NB4 (cell line): ENCODE data around the gene GNAT1.

Source experiments
- DNase-seq: peaks from one replicate; pipeline ENCODE4 v3.0.0; 2010; ENCODE audit warnings: low read depth
- H3K4me3 ChIP-seq: one replicate; pipeline ENCODE4 v1.5.1; 2011; ENCODE audit warnings: mild to moderate bottlenecking, low read depth, low read length, moderate library complexity
- CTCF ChIP-seq: IDR thresholded peaks from one replicate; pipeline ENCODE4 v1.5.1; 2012; ENCODE audit warnings: low read depth, low read length
- MAX ChIP-seq: IDR thresholded peaks from 2 replicates; pipeline ENCODE4 v1.6.1; 2011; ENCODE audit warnings: low read depth, low read length
- MYC ChIP-seq: IDR thresholded peaks from 2 replicates; pipeline ENCODE4 v1.6.1; 2011; ENCODE audit warnings: low read depth, low read length
- POLR2A ChIP-seq: IDR thresholded peaks from 2 replicates; pipeline ENCODE4 v1.6.1; 2011; ENCODE audit warnings: mild to moderate bottlenecking; ENCODE audit not compliant: insufficient read length; ENCODE audit errors: extremely low read depth

Gene GNAT1

GRCh38 chr3:50160561-50160983 is 30.8 kb upstream of the GNAT1 start:
- DNase-seq: no peak
- H3K4me3 ChIP-seq: no peak overlapping the region
- no peak for TF ChIP-seq MYC
- no peak for TF ChIP-seq MAX
- no peak for TF ChIP-seq CTCF
- TF ChIP-seq POLR2A: no peak

GRCh38 chr3:50161320-50161719 is 30.1 kb upstream of the GNAT1 start:
- DNase-seq: no peak
- H3K4me3 ChIP-seq: no peak overlapping the region
- TF ChIP-seq MAX: no peak
- no peak for TF ChIP-seq POLR2A
- no peak for TF ChIP-seq CTCF
- no peak for TF ChIP-seq MYC

DNA sequence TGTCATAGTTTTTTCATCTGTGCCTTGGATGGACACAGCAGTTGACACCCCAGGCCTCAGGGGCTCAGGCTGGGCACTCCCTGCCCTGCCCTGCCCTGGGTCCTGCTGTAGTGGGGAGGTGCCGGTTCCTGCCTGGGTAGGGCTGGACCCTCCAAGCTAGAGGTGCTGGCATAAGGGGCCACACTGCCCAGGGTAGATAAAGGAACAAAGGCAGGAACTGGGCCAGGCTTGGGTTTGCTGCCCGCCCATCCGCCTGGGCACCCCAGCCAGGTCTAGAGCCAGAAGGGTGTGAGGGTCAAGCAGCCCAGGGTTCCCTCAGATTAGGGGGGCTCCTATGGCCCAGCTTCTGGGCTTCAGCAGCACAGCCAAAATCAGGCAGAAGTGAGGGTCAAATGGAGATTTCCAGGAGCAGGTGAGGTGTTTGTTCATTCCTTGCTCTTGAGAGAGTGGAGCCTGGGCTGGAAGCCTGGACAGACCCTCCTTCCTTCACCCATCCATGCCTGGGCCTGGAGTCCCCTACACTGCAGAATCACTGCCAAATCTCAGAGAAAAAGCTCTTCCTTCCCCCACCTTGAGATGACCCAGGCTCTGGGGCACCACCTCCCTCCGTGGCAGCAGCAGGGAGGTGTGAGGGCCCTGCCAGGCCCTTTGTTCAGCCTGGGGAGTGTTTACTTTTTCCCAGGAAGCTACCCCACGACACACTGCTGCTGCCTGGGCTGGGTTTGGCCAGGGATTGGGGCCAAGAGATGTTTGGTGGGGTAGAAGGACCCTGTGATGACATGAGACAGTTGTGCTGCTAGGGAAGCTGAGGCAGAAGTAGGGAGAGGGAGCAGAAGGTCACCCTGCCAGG is 29.2 kb upstream of the GNAT1 start:
- DNase-seq: no peak
- no peak overlapping the region for H3K4me3 ChIP-seq
- TF ChIP-seq MAX (no peak), POLR2A (no peak), MYC (no peak), CTCF (no peak)

GRCh38 chr3:50163572-50164455 is 27.6 kb upstream of the GNAT1 start:
- DNase-seq: no peak
- no peak overlapping the region for H3K4me3 ChIP-seq
- no peak for TF ChIP-seq CTCF
- TF ChIP-seq MYC: no peak
- no peak for TF ChIP-seq MAX
- no peak for TF ChIP-seq POLR2A

- no peak for DNase-seq
- H3K4me3 ChIP-seq: no peak overlapping the region
- TF ChIP-seq POLR2A: no peak
- no peak for TF ChIP-seq CTCF
- TF ChIP-seq MYC: no peak
- TF ChIP-seq MAX: no peak
Observed at GRCh38 chr3:50164481-50164880, 26.9 kb upstream of the GNAT1 start.
